GM19467 (cell line): ENCODE results near the gene LASP1.

Experiments used
- ATAC-seq: cut with Tn5 transposase; IDR thresholded peaks from one replicate; pipeline ENCODE4 v1.9.1; 2021; ENCODE audit warnings: mild to moderate bottlenecking, moderate library complexity; ENCODE audit not compliant: unreplicated experiment

Gene LASP1

GRCh38 chr17:38885728-38886642 lies 16.1 kb downstream of the LASP1 start:
- no peak for ATAC-seq

GRCh38 chr17:38886643-38887010 lies 16.8 kb downstream of the LASP1 start:
- ATAC-seq = no peak

GRCh38 chr17:38888842-38889241 lies 19.0 kb downstream of the LASP1 start:
- ATAC-seq = no peak

GRCh38 chr17:38889745-38890409 lies 20.0 kb downstream of the LASP1 start:
- no peak for ATAC-seq

- no peak for ATAC-seq
Measured at GRCh38 chr17:38890410-38890746, 20.5 kb downstream of the LASP1 start.

GRCh38 chr17:38891441-38891840 lies 21.6 kb downstream of the LASP1 start:
- no peak for ATAC-seq

- ATAC-seq = no peak
Measured at GRCh38 chr17:38892083-38892482, 22.2 kb downstream of the LASP1 start.

- no peak for ATAC-seq
Measured at GRCh38 chr17:38892620-38893019, 22.8 kb downstream of the LASP1 start.

- ATAC-seq = no peak
Measured at GRCh38 chr17:38893113-38893512, 23.3 kb downstream of the LASP1 start.

GRCh38 chr17:38893607-38894006 lies 23.7 kb downstream of the LASP1 start:
- no peak for ATAC-seq

GRCh38 chr17:38894276-38894675 lies 24.4 kb downstream of the LASP1 start:
- no peak for ATAC-seq

GRCh38 chr17:38896346-38896954 lies 26.6 kb downstream of the LASP1 start:
- ATAC-seq = no peak

GRCh38 chr17:38897176-38897575 lies 27.3 kb downstream of the LASP1 start:
- ATAC-seq = no peak

- no peak for ATAC-seq
Measured at GRCh38 chr17:38897671-38898290, 27.9 kb downstream of the LASP1 start.

- peak; percentile 27 for ATAC-seq
Measured at GRCh38 chr17:38898291-38898679, 28.4 kb downstream of the LASP1 start.

- peak; percentile 72 for ATAC-seq
Measured at GRCh38 chr17:38898812-38899348, 29.0 kb downstream of the LASP1 start.

GRCh38 chr17:38899421-38899820 lies 29.6 kb downstream of the LASP1 start:
- ATAC-seq = peak; percentile 14

GRCh38 chr17:38900978-38901656 lies 31.3 kb downstream of the LASP1 start:
- ATAC-seq = no peak

- ATAC-seq = no peak
Measured at GRCh38 chr17:38903404-38903803, 33.5 kb downstream of the LASP1 start.

- ATAC-seq = no peak
Measured at GRCh38 chr17:38904892-38905291, 35.0 kb downstream of the LASP1 start.

GRCh38 chr17:38905375-38905774 lies 35.5 kb downstream of the LASP1 start:
- ATAC-seq = no peak
